ENCODE data around the gene TADA2A. TPM values are rescaled to one million over a fixed set of nuclear protein-coding genes. Genes with fewer than 3 reads are reported as not detected.
"Not testable (repeated sequence)": the region's sequence is repeated elsewhere in the genome, so short reads cannot be mapped to it uniquely, and the experiment has no call there.

TADA2A gene
- total RNA-seq, 4 donors from 2014 or later: 17.6 to 74.1 (median 23.5) TPM

GRCh38 chr17:37446027-37446426 lies 39.3 kb downstream of the TADA2A start:
- WGBS, 2 donors: 85 to 90% methylated on average over 4 of the region's 4 CpGs
- Histone ChIP-seq H3K36me3 (peaks cover 0 to 77% (median 0%) of the 10 kb centered on the region in 3 donors), H3K27ac (no peak overlapping the region), H3K9me3 (no peaks in the 10 kb centered on the region), H3K4me3 (no peak overlapping the region), H3K27me3 (no peaks in the 10 kb centered on the region), H3K4me1 (peaks cover 0 to 8% (median 0%) of the 10 kb centered on the region in 4 donors)
- DNase-seq (ENCODE audit: low spot score in 2 of 2): no peak
- TF ChIP-seq POLR2A (IDR thresholded peaks at IDR 0.05) (no peak), EP300 (IDR thresholded peaks at IDR 0.05) (no peak), CTCF (IDR thresholded peaks at IDR 0.05) (no peak)

- H3K9me3 ChIP-seq: no peaks in the 10 kb centered on the region
- WGBS, 2 donors: 88 to 91% methylated on average over 1 of the region's 1 CpG
- no peak for TF ChIP-seq CTCF (IDR thresholded peaks at IDR 0.05)
Observed at GRCh38 chr17:37447641-37448040, 41.0 kb downstream of the TADA2A start.

GRCh38 chr17:37450112-37450511 lies 43.4 kb downstream of the TADA2A start:
- Histone ChIP-seq H3K36me3 (peaks cover 0 to 46% (median 0%) of the 10 kb centered on the region in 3 donors), H3K9me3 (no peaks in the 10 kb centered on the region), H3K4me3 (no peak overlapping the region), H3K4me1 (peaks cover 0 to 8% (median 0%) of the 10 kb centered on the region in 4 donors), H3K27me3 (no peaks in the 10 kb centered on the region), H3K27ac (peak overlapping the region in 3 of 4 donors; percentile 1 to 68 (median 60))
- WGBS, 2 donors: 81 to 87% methylated on average over 6 of the region's 6 CpGs
- TF ChIP-seq POLR2A (IDR thresholded peaks at IDR 0.05) (no peak), EP300 (IDR thresholded peaks at IDR 0.05) (no peak), CTCF (IDR thresholded peaks at IDR 0.05) (no peak)
- DNase-seq (ENCODE audit: low spot score in 2 of 2): no peak

More at GRCh38 chr17:37447641-37448040, 41.0 kb downstream of the TADA2A start:
- no peak for DNase-seq (ENCODE audit: low spot score in 2 of 2)
- Histone ChIP-seq H3K27me3 (no peaks in the 10 kb centered on the region), H3K4me3 (no peak overlapping the region), H3K4me1 (peaks cover 0 to 8% (median 0%) of the 10 kb centered on the region in 4 donors), H3K36me3 (peaks cover 0 to 67% (median 0%) of the 10 kb centered on the region in 3 donors), H3K27ac (no peak overlapping the region)

- WGBS, 2 donors: 89 to 93% methylated on average over 3 of the region's 3 CpGs
- not testable (repeated sequence) for DNase-seq (ENCODE audit: low spot score in 2 of 2); H3K4me3 ChIP-seq; H3K4me1 ChIP-seq; H3K9me3 ChIP-seq; H3K27ac ChIP-seq; H3K27me3 ChIP-seq
- peaks cover 0 to 47% (median 0%) of the 10 kb centered on the region in 3 donors for H3K36me3 ChIP-seq
Observed at GRCh38 chr17:37457801-37458200, 51.1 kb downstream of the TADA2A start.

GRCh38 chr17:37458805-37459204 lies 52.1 kb downstream of the TADA2A start:
- H3K36me3 ChIP-seq: peaks cover 0 to 57% (median 5%) of the 10 kb centered on the region in 3 donors
- DNase-seq (ENCODE audit: low spot score in 2 of 2): no peak
- TF ChIP-seq CTCF (IDR thresholded peaks at IDR 0.05) (no peak), POLR2A (IDR thresholded peaks at IDR 0.05) (no peak), EP300 (IDR thresholded peaks at IDR 0.05) (no peak)

GRCh38 chr17:37461668-37462067 lies 55.0 kb downstream of the TADA2A start:
- Histone ChIP-seq H3K27me3 (no peaks in the 10 kb centered on the region), H3K36me3 (peaks cover 0 to 74% (median 5%) of the 10 kb centered on the region in 3 donors), H3K4me3 (no peak overlapping the region), H3K27ac (no peak overlapping the region), H3K9me3 (no peaks in the 10 kb centered on the region), H3K4me1 (no peaks in the 10 kb centered on the region)
- DNase-seq (ENCODE audit: low spot score in 2 of 2): no peak
- 73 to 82% methylated on average over 3 of the region's 3 CpGs for WGBS, 2 donors
- TF ChIP-seq POLR2A (IDR thresholded peaks at IDR 0.05): no peak
- TF ChIP-seq CTCF (IDR thresholded peaks at IDR 0.05): no peak
- TF ChIP-seq EP300 (IDR thresholded peaks at IDR 0.05): no peak

More at GRCh38 chr17:37458805-37459204, 52.1 kb downstream of the TADA2A start:
- H3K4me1 ChIP-seq: no peaks in the 10 kb centered on the region
- H3K9me3 ChIP-seq: no peaks in the 10 kb centered on the region
- no peaks in the 10 kb centered on the region for H3K27me3 ChIP-seq
- no peak overlapping the region for H3K27ac ChIP-seq
- no peak overlapping the region for H3K4me3 ChIP-seq
- 88 to 91% methylated on average over 3 of the region's 3 CpGs for WGBS, 2 donors
